CD4-positive, alpha-beta memory T cell (primary cell): ENCODE measurements around the gene COL23A1. TPM values are rescaled to one million over a fixed set of nuclear protein-coding genes. Genes with fewer than 3 reads are reported as not detected.

ENCODE experiments used
- CTCF ChIA-PET: fragments of 350-600 bp; sonication (Branson Sonifier 250); formaldehyde crosslinking; loops from one replicate; lab custom pipeline; 2021; ENCODE audit warnings: inconsistent platforms; ENCODE audit not compliant: partially characterized antibody; lab: Charles Lee
- POLR2A ChIA-PET: fragments of 350-600 bp; sonication (Branson Sonifier 250); formaldehyde crosslinking; loops from one replicate; lab custom pipeline; 2021; ENCODE audit not compliant: partially characterized antibody; lab: Charles Lee
- DNase-seq, 5 donors: peaks; one replicate each; pipeline versions ENCODE4 v3.0.0 to v3.0.0-alpha.2; 2020 to 2022; ENCODE audit warnings: mixed read lengths in 1 of 5
- H3K27ac ChIP-seq: one replicate; pipeline ENCODE4 v1.7.0; 2013; ENCODE audit warnings: low read depth, low read length
- H3K27me3 ChIP-seq: 2 replicates; pipeline ENCODE4 v1.7.0; 2013; ENCODE audit warnings: mild to moderate bottlenecking, low read length, moderate library complexity; ENCODE audit not compliant: insufficient read depth
- H3K36me3 ChIP-seq: 2 replicates; pipeline ENCODE4 v1.7.0; 2013; ENCODE audit warnings: mild to moderate bottlenecking, low read length, moderate library complexity; ENCODE audit not compliant: insufficient read depth
- H3K4me1 ChIP-seq: 2 replicates; pipeline ENCODE4 v1.7.0; 2013; ENCODE audit warnings: mild to moderate bottlenecking, low read length, moderate library complexity; ENCODE audit not compliant: insufficient read depth
- H3K4me3 ChIP-seq, 2 donors: one replicate each; pipeline ENCODE4 v1.7.0; 2013; ENCODE audit warnings: low read length in 2 of 2, mild to moderate bottlenecking in 1 of 2
- H3K9me3 ChIP-seq, 2 donors: one replicate each; pipeline ENCODE4 v1.7.0; 2013; ENCODE audit warnings: low read length in 2 of 2, control low read depth in 1 of 2; ENCODE audit not compliant: control insufficient read depth in 1 of 2
- H3K27ac Mint-ChIP-seq, 7 donors: one replicate each; pipeline ENCODE4 v1.8.0; 2020 to 2021; ENCODE audit warnings: mixed read lengths in 7 of 7, mild to moderate bottlenecking in 6 of 7, inconsistent platforms in 3 of 7, moderate library complexity in 3 of 7
- H3K27me3 Mint-ChIP-seq, 2 donors: one replicate each; pipeline ENCODE4 v1.8.0; 2020 to 2021; ENCODE audit warnings: mixed read lengths in 2 of 2
- H3K36me3 Mint-ChIP-seq, 2 donors: one replicate each; pipeline ENCODE4 v1.8.0; 2020 to 2021; ENCODE audit warnings: mixed read lengths in 2 of 2, inconsistent platforms in 1 of 2, mild to moderate bottlenecking in 1 of 2
- H3K4me1 Mint-ChIP-seq, 4 donors: one replicate each; pipeline ENCODE4 v1.8.0; 2020 to 2021; ENCODE audit warnings: mixed read lengths in 4 of 4, mild to moderate bottlenecking in 1 of 4
- H3K4me3 Mint-ChIP-seq, 8 donors: one replicate each; pipeline ENCODE4 v1.8.0; 2020 to 2021; ENCODE audit warnings: mixed read lengths in 8 of 8, mild to moderate bottlenecking in 7 of 8, moderate library complexity in 6 of 8, inconsistent platforms in 3 of 8
- H3K9me3 Mint-ChIP-seq, 8 donors: one replicate each; pipeline ENCODE4 v1.8.0; 2020 to 2021; ENCODE audit warnings: mixed read lengths in 8 of 8, mild to moderate bottlenecking in 5 of 8, inconsistent platforms in 3 of 8, moderate library complexity in 1 of 8
- intact Hi-C: fragments of 100-400 bp; cut with micrococcal nuclease; formaldehyde crosslinking; loops from one replicate; pipeline ENCODE4 v1.15.1; 2023
- polyA plus RNA-seq, 2 donors: library from polyadenylated mRNA; unstranded; fragments of 300-500 nt; fragmentation: Illumina TruSeq; gene quantifications; one replicate each; pipeline ENCODE4 v1.2.3, GENCODE V29; 2021
- total RNA-seq, 2 experiments: library from RNA; stranded (reverse); gene quantifications; one replicate each; pipeline ENCODE4 v1.2.3, GENCODE V29; 2021

The COL23A1 gene
- total and polyA plus RNA-seq, 4 experiments from 2014 or later = 0.17 to 0.25 TPM; not detected in 2

GRCh38 chr5:178450121-178451028 lies 139.8 kb downstream of the COL23A1 start:
- peaks cover 7 to 8% of the 10 kb centered on the region in 2 donors for H3K27me3 Mint-ChIP-seq
- H3K9me3 Mint-ChIP-seq = peaks cover 0 to 3% (median 0%) of the 10 kb centered on the region in 8 donors
- H3K4me1 Mint-ChIP-seq = no peaks in the 10 kb centered on the region
- no peaks in the 10 kb centered on the region for H3K36me3 ChIP-seq
- ChIA-PET CTCF (no interaction called here), POLR2A (no interaction called here)
- H3K9me3 ChIP-seq = no peaks in the 10 kb centered on the region
- H3K27ac ChIP-seq = no peak overlapping the region
- H3K36me3 Mint-ChIP-seq = no peaks in the 10 kb centered on the region
- H3K4me3 Mint-ChIP-seq = no peak overlapping the region
- H3K27ac Mint-ChIP-seq = peak overlapping the region in 1 of 7 donors; percentile 27
- intact Hi-C loops = no loop called here
- H3K4me1 ChIP-seq = no peaks in the 10 kb centered on the region
- no peak for DNase-seq
- no peak overlapping the region for H3K4me3 ChIP-seq
- no peaks in the 10 kb centered on the region for H3K27me3 ChIP-seq

DNA sequence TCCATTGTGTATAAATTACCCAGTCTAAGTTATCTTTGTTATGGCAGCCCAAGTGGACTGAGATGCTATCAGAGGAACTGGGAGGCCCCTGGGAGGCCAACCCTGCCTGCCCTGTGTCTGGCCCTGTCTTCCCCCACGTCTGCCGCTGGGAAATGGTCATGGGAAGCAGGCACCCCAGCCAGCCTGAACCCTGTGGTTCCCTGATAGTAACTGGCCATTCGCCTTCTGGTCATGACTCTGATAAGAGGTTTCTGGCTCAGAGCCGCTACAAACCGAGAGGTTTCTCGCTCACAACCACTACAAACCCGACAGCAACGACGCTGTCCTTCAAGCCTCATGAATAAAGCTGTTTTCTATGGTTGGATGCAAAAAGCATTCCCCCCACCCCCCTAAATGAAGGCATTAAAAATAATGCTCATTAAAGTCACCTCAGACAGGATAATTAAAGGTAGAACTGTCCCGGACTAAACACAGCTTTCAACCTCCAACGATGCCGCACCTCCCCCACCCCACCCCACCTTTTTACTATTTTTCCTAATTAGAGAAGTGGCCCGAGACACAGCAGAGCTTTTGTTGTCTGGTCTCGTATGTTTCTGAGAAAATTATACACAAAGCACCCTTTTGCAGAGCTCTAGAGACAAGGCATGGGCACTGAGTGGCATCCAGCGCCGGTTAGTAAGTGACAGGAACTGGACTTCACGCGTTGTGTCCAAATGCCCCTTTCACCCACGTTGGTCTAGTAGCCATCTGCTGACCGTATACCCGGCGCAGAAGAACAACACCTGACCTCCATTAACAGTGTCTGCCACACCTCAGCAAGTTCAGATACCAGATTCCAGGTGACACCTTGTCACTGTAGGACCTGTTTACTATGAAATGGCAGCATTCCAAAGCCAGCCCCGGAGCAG lies 140.8 kb downstream of the COL23A1 start:
- Mint-ChIP-seq H3K4me3 (no peak overlapping the region), H3K36me3 (no peaks in the 10 kb centered on the region), H3K9me3 (peaks cover 0 to 6% (median 0%) of the 10 kb centered on the region in 8 donors), H3K4me1 (no peaks in the 10 kb centered on the region), H3K27me3 (peaks cover 7 to 8% of the 10 kb centered on the region in 2 donors), H3K27ac (peak overlapping the region in 1 of 7 donors; percentile 27)
- H3K4me1 ChIP-seq = no peaks in the 10 kb centered on the region
- no peak overlapping the region for H3K27ac ChIP-seq
- no peaks in the 10 kb centered on the region for H3K27me3 ChIP-seq
- POLR2A ChIA-PET = no interaction called here
- H3K36me3 ChIP-seq = no peaks in the 10 kb centered on the region
- intact Hi-C loops = no loop called here
- H3K4me3 ChIP-seq = no peak overlapping the region
- H3K9me3 ChIP-seq = no peaks in the 10 kb centered on the region
- CTCF ChIA-PET = interaction anchor here (0.9 kb wide), 1 partner anchor 12 kb away, joined by 3 read pairs; no protein-coding TSS in a partner anchor
- no peak for DNase-seq

DNA sequence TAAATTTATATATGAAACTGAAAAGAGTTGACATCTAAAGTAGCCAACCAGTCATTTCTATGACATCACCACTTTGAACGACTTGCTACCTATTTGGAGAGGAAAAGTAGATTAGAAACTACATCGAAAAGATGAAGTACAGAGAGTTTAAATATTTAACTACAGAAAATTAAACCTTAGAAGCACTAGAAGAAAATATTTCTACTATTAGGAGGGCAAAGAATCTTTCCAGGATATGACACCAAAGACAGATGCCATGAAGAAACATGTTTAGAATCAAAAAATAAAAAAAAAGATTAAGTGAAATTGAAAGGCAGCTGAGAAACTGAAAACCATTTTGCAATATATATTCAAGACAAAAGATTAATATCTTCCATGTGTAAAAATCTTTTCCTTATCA lies 144.7 kb downstream of the COL23A1 start:
- H3K4me3 Mint-ChIP-seq = no peak overlapping the region
- H3K27me3 ChIP-seq = no peaks in the 10 kb centered on the region
- DNase-seq = no peak
- CTCF ChIA-PET = no interaction called here
- H3K36me3 ChIP-seq = no peaks in the 10 kb centered on the region
- no peak overlapping the region for H3K4me3 ChIP-seq
- no peak overlapping the region for H3K27ac ChIP-seq
- H3K27ac Mint-ChIP-seq = no peak overlapping the region
- no peaks in the 10 kb centered on the region for H3K4me1 ChIP-seq
- H3K36me3 Mint-ChIP-seq = no peaks in the 10 kb centered on the region
- no peaks in the 10 kb centered on the region for H3K9me3 ChIP-seq
- intact Hi-C loops = no loop called here
- no peaks in the 10 kb centered on the region for H3K4me1 Mint-ChIP-seq
- peaks cover 0 to 9% (median 0%) of the 10 kb centered on the region in 8 donors for H3K9me3 Mint-ChIP-seq
- peaks cover 14 to 15% of the 10 kb centered on the region in 2 donors for H3K27me3 Mint-ChIP-seq
- POLR2A ChIA-PET = no interaction called here

DNA sequence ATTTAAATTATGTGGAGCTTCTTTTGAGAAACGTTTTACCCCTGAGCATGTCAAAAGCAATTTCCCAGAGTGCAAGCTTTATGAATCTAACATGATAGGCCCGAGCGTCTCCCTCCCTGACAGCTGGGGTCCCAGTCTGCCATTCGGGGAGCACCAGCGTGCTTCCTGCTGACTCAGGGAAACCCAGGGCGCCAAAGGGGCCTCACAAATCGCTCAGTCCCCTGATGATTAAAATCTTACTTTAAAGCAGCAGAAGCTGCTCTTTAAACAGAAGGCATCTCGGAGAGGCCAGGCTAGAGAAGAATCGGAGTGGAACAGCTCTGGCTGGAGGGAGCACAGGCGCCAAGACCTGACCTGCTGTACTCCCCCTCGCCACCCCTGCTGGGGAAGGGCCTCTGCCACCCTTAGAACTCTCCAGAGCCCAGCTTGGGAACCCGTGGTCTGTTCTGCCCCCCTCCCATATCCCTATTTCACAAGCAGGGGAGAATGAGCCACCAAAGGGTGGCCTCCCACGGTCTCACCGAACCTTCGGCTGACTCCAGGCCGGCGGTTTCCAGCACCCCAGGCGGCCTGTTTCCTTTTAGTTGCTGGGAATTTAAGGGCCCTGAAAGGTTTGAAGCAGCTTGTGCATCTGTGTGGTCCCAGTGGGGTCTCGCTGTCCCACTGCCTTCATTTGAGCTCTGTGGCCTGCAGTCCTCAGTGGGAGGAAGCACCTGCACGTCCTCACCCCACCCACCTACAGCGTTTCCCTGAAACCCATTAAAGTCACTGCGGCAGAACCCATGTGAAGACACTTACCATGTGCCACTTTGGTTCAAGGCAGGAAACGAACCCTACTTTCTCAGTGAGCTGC lies 147.6 kb downstream of the COL23A1 start:
- H3K9me3 ChIP-seq = no peaks in the 10 kb centered on the region
- no peak overlapping the region for H3K4me3 Mint-ChIP-seq
- no peaks in the 10 kb centered on the region for H3K4me1 Mint-ChIP-seq
- DNase-seq = no peak
- H3K27ac Mint-ChIP-seq = no peak overlapping the region
- peaks cover 10% of the 10 kb centered on the region in 2 donors for H3K27me3 Mint-ChIP-seq
- H3K27ac ChIP-seq = no peak overlapping the region
- no peak overlapping the region for H3K4me3 ChIP-seq
- intact Hi-C loops = no loop called here
- POLR2A ChIA-PET = no interaction called here
- CTCF ChIA-PET = no interaction called here
- no peaks in the 10 kb centered on the region for H3K27me3 ChIP-seq
- no peaks in the 10 kb centered on the region for H3K4me1 ChIP-seq
- peaks cover 0 to 9% (median 0%) of the 10 kb centered on the region in 8 donors for H3K9me3 Mint-ChIP-seq
- H3K36me3 ChIP-seq = no peaks in the 10 kb centered on the region
- no peaks in the 10 kb centered on the region for H3K36me3 Mint-ChIP-seq

GRCh38 chr5:178441486-178442270 lies 148.5 kb downstream of the COL23A1 start:
- no peaks in the 10 kb centered on the region for H3K36me3 Mint-ChIP-seq
- POLR2A ChIA-PET = no interaction called here
- H3K4me1 Mint-ChIP-seq = no peaks in the 10 kb centered on the region
- H3K27me3 Mint-ChIP-seq = peaks cover 6 to 8% of the 10 kb centered on the region in 2 donors
- peaks cover 0 to 9% (median 0%) of the 10 kb centered on the region in 8 donors for H3K9me3 Mint-ChIP-seq
- no peak overlapping the region for H3K27ac ChIP-seq
- H3K27ac Mint-ChIP-seq = no peak overlapping the region
- CTCF ChIA-PET = no interaction called here
- intact Hi-C loops = no loop called here
- H3K27me3 ChIP-seq = no peaks in the 10 kb centered on the region
- DNase-seq = no peak
- no peaks in the 10 kb centered on the region for H3K9me3 ChIP-seq
- no peak overlapping the region for H3K4me3 ChIP-seq
- H3K36me3 ChIP-seq = no peaks in the 10 kb centered on the region
- no peaks in the 10 kb centered on the region for H3K4me1 ChIP-seq
- H3K4me3 Mint-ChIP-seq = no peak overlapping the region

DNA sequence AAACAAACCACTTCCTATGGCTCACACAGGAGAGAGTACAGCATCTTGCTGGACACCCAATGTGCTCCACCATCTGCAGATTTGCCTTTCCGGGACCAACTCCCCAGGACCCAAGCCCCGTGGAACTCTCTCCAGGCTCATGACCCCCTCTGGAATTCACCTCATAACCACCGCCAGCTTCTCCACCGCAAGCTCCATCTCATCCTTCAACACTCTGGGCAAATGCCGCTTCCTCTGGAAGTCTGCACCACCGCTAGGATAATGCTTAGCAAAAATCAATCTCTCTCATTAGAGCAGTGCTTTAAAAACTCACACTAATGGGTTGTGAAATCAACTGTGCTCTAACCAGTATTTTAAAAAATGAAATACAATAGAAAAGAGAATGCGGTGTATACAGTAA lies 150.0 kb downstream of the COL23A1 start:
- no peak for DNase-seq
- Mint-ChIP-seq H3K27me3 (peaks cover 8 to 10% of the 10 kb centered on the region in 2 donors), H3K4me3 (no peak overlapping the region), H3K36me3 (no peaks in the 10 kb centered on the region), H3K9me3 (peaks cover 0 to 5% (median 0%) of the 10 kb centered on the region in 8 donors), H3K4me1 (no peaks in the 10 kb centered on the region), H3K27ac (no peak overlapping the region)
- no peaks in the 10 kb centered on the region for H3K4me1 ChIP-seq
- no peaks in the 10 kb centered on the region for H3K9me3 ChIP-seq
- H3K4me3 ChIP-seq = no peak overlapping the region
- H3K27ac ChIP-seq = no peak overlapping the region
- ChIA-PET POLR2A (no interaction called here), CTCF (no interaction called here)
- no peaks in the 10 kb centered on the region for H3K27me3 ChIP-seq
- H3K36me3 ChIP-seq = no peaks in the 10 kb centered on the region
- intact Hi-C loops = no loop called here
